ENCODE measurements around the gene CRIP1.

GRCh38 chr14:105525861-105526775, 39.4 kb downstream of the CRIP1 start, which contains the start of gene TMEM121:
- TF ChIP-seq, protein P1, sequence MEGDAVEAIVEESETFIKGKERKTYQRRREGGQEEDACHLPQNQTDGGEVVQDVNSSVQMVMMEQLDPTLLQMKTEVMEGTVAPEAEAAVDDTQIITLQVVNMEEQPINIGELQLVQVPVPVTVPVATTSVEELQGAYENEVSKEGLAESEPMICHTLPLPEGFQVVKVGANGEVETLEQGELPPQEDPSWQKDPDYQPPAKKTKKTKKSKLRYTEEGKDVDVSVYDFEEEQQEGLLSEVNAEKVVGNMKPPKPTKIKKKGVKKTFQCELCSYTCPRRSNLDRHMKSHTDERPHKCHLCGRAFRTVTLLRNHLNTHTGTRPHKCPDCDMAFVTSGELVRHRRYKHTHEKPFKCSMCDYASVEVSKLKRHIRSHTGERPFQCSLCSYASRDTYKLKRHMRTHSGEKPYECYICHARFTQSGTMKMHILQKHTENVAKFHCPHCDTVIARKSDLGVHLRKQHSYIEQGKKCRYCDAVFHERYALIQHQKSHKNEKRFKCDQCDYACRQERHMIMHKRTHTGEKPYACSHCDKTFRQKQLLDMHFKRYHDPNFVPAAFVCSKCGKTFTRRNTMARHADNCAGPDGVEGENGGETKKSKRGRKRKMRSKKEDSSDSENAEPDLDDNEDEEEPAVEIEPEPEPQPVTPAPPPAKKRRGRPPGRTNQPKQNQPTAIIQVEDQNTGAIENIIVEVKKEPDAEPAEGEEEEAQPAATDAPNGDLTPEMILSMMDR (optimal IDR thresholded peaks at IDR 0.05 in 1 of 3, IDR thresholded peaks at IDR 0.05 in 1 of 3, conservative IDR thresholded peaks at IDR 0.05 in 1 of 3; ENCODE audit: extremely low read depth in 1 of 3, insufficient read depth in 2 of 3, low read length in 3 of 3), result no peak
- peak; percentile 70 for TF ChIP-seq EZH2 (IDR thresholded peaks at IDR 0.05; ENCODE audit: low read length)

Data from keratinocyte (primary cell).